Measurements from ENCODE around the gene ANP32E. TPM values are rescaled to one million over a fixed set of nuclear protein-coding genes. Genes with fewer than 3 reads are reported as not detected.

ANP32E gene
- total RNA-seq, 1 donor from 2014 or later: 7.9 TPM

DNA sequence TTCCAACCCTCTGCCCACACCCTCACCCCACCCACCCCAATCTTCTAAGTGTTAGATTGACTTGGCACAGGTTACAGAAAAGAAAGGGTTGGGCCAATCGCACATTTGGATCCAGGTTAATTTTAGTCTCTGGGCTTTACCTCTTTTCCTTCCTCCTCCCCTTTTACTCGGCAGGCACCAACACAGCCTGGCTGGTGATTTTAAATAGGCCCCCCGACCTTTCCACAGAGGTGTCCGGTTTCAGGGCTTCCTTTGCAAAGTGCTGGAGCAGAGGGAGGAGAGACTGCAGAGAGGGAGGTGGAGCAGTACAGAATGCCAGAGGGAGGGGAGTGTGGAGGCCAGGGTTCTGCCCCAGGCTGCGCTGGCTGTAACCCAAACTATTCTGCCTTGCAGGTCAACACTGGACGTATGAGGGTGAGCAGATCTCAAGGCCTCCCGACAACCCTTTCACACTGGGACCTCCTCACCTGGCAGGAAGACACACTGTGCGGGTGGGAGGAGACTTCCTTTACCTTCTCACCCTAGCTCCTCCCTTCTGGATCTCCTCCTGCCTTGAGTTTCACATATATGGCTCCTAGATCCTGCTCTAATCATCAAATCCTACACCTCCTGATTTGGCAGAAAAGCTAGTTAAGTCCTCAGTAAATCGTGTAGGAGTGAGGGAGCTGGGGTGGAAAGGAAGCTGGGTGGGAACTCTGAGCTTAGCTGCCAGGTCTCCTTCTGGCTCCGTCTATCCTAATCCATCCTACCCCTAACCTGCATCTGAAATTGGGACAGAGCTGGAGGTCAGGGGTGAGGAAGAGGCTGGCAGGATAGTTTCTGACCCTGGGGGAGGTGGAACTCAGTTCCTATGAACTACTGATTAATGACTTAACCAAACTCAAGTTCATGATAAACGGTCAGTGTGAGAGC, 24.1 kb upstream of the ANP32E start:
- H3K27me3 ChIP-seq (ENCODE audit: control insufficient read depth, insufficient read depth, low read length): no peaks in the 10 kb centered on the region
- TF ChIP-seq, protein P1, sequence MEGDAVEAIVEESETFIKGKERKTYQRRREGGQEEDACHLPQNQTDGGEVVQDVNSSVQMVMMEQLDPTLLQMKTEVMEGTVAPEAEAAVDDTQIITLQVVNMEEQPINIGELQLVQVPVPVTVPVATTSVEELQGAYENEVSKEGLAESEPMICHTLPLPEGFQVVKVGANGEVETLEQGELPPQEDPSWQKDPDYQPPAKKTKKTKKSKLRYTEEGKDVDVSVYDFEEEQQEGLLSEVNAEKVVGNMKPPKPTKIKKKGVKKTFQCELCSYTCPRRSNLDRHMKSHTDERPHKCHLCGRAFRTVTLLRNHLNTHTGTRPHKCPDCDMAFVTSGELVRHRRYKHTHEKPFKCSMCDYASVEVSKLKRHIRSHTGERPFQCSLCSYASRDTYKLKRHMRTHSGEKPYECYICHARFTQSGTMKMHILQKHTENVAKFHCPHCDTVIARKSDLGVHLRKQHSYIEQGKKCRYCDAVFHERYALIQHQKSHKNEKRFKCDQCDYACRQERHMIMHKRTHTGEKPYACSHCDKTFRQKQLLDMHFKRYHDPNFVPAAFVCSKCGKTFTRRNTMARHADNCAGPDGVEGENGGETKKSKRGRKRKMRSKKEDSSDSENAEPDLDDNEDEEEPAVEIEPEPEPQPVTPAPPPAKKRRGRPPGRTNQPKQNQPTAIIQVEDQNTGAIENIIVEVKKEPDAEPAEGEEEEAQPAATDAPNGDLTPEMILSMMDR (IDR thresholded peaks at IDR 0.05; ENCODE audit: insufficient read depth, low read length, severe bottlenecking): no peak
- peak; percentile 69 for DNase-seq (ENCODE audit: low read depth)
- H3K4me3 ChIP-seq (ENCODE audit: low read depth, low read length): peak overlapping the region; percentile 11
- no peak for FAIRE-seq
- no peaks in the 10 kb centered on the region for H3K36me3 ChIP-seq (ENCODE audit: control insufficient read depth, insufficient read depth, low read length)

DNA sequence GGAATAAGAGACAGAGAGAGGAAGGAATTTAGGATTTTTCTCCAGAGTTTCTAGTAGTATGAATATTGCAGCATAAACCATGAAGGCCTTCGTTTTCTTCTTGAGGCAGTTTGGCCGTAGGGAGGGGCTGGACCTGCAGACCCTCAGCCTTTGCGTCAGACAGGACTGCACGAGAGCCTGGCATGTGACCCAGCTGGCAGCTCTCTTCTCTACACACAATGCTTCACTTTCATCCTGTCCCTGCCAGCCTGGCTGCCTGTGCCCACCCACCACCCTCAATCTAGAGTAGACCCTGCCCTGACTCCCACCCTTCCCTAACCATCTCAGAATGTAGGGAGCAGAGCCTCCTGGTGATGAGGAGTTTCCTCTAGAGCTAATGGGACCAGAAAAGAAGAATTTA, 23.3 kb upstream of the ANP32E start:
- Histone ChIP-seq H3K4me3 (ENCODE audit: low read depth, low read length) (no peak overlapping the region), H3K36me3 (ENCODE audit: control insufficient read depth, insufficient read depth, low read length) (no peaks in the 10 kb centered on the region), H3K27me3 (ENCODE audit: control insufficient read depth, insufficient read depth, low read length) (no peaks in the 10 kb centered on the region)
- no peak for FAIRE-seq
- TF ChIP-seq, protein P1 (IDR thresholded peaks at IDR 0.05; ENCODE audit: insufficient read depth, low read length, severe bottlenecking): no peak
- no peak for DNase-seq (ENCODE audit: low read depth)

DNA sequence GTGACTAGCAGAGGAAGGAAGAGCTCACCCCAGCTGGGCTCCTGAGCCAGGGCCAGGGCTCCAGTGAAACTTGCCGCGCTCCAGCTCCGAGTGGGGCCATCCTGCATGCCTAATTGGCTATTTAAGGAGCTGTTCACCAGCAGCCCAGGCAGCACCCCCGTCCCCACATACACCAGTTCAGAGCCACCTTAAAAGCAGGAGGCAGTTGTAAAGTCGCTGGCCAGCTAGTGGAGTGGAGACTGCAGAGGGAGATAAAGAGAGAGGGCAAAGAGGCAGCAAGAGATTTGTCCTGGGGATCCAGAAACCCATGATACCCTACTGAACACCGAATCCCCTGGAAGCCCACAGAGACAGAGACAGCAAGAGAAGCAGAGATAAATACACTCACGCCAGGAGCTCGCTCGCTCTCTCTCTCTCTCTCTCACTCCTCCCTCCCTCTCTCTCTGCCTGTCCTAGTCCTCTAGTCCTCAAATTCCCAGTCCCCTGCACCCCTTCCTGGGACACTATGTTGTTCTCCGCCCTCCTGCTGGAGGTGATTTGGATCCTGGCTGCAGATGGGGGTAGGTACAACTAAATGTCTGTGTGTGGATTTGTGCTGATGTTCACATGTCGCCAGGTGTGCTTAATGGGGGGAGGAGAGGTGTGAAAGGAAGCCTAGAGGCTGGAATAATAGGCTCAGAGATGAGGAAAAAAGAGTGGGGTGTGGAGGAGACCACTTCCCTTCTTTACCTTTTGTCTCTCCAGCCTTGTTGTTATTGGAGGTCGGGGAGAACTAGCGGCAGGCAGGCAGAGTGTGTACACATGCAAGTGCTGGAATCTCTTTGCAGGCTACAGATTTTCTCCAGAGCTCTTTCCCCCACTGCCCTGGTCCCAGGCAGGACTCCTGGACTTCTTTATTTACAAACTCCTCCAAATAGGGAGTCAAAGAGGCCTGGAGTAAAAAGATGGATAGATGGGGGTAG, 22.0 kb upstream of the ANP32E start, which contains the start of gene CA14:
Gene CA14, plus strand, starts transcription at position 151 of the 962 bp plus-strand sequence. Its CDS starts 355 bp downstream, at position 506.
- no peaks in the 10 kb centered on the region for H3K36me3 ChIP-seq (ENCODE audit: control insufficient read depth, insufficient read depth, low read length)
- FAIRE-seq: no peak
- no peak for DNase-seq (ENCODE audit: low read depth)
- TF ChIP-seq, protein P1 (IDR thresholded peaks at IDR 0.05; ENCODE audit: insufficient read depth, low read length, severe bottlenecking): no peak
- H3K4me3 ChIP-seq (ENCODE audit: low read depth, low read length): no peak within 1 kb of the TSS
- no peaks in the 10 kb centered on the region for H3K27me3 ChIP-seq (ENCODE audit: control insufficient read depth, insufficient read depth, low read length)

DNA sequence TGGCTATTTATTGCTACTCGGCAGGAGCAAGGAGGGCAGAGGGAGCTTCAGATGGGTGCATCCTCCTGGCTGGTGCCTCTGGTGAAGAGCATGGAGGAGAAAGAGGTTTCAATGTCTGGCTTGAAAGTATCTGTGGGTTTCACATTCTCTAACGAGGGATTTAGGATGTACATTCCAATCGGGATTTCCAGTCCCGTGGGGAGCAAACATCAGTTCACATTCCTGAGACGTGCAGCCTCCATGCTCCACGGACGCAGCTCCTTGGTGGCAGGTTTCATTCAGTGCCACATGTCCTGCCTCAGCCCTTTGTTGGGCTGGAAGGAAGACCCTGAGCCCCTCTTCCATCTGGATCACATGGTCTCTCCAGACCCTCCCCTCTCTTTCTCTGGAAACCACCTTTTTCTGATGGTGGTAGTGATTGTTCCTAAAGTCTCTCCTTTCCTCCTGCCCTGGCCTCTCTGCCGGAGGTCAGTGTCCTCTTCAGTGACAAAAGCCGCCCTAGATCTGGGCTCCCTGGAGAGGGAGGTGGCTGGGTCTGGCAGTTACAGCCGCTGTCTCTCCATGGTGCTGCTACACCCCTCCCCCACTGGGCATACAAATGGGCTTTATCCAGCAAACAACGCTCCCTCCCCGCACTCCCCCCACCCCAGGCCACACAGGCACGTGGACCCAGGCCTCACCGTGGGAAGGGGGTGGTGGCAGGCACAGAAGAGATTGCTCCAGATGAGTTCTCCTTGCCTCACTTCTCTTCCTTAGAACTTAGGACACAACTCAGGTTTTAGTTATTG, 20.8 kb upstream of the ANP32E start:
- DNase-seq (ENCODE audit: low read depth) (no peak), FAIRE-seq (no peak)
- H3K36me3 ChIP-seq (ENCODE audit: control insufficient read depth, insufficient read depth, low read length): no peaks in the 10 kb centered on the region
- no peak overlapping the region for H3K4me3 ChIP-seq (ENCODE audit: low read depth, low read length)
- no peaks in the 10 kb centered on the region for H3K27me3 ChIP-seq (ENCODE audit: control insufficient read depth, insufficient read depth, low read length)
- TF ChIP-seq, protein P1 (IDR thresholded peaks at IDR 0.05; ENCODE audit: insufficient read depth, low read length, severe bottlenecking): no peak

DNA sequence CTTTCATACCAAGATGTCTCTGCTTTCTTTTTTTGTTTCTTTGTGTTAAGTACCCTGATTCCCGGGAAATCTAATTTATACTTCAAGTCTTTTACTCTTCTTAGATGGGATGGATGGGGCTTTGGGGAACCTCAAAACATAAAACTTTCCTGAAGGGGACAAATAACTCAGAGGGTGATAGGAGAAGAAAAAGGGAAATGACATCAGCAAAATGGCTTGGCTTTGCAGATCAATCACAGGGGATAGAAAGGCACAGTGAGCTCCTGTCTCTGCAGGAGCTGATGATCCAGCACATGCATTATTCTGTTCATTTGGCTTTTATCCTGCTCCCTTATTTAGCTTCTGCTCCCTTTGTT, 20.3 kb upstream of the ANP32E start:
- no peak for FAIRE-seq
- no peak for DNase-seq (ENCODE audit: low read depth)
- TF ChIP-seq, protein P1 (IDR thresholded peaks at IDR 0.05; ENCODE audit: insufficient read depth, low read length, severe bottlenecking): no peak
- Histone ChIP-seq H3K4me3 (ENCODE audit: low read depth, low read length) (no peak overlapping the region), H3K27me3 (ENCODE audit: control insufficient read depth, insufficient read depth, low read length) (no peaks in the 10 kb centered on the region), H3K36me3 (ENCODE audit: control insufficient read depth, insufficient read depth, low read length) (no peaks in the 10 kb centered on the region)

Measured in bronchial epithelial cell (primary cell).